Activated CD8-positive, alpha-beta memory T cell treated with anti-CD3 and anti-CD28 coated beads for 36 hours (primary cell): ENCODE measurements around the gene SOX8. TPM values are rescaled to one million over a fixed set of nuclear protein-coding genes. Genes with fewer than 3 reads are reported as not detected.

ENCODE experiments used
- CTCF ChIA-PET: fragments of 350-600 bp; sonication (Branson Sonifier 250); formaldehyde crosslinking; loops from one replicate; lab custom pipeline; 2021; ENCODE audit warnings: antibody characterized with exemption; lab: Charles Lee
- POLR2A ChIA-PET: fragments of 350-600 bp; sonication (Branson Sonifier 250); formaldehyde crosslinking; loops from one replicate; lab custom pipeline; 2021; ENCODE audit warnings: antibody characterized with exemption; lab: Charles Lee
- total RNA-seq, 2 experiments: library from RNA; stranded (reverse); gene quantifications; one replicate each; pipeline ENCODE4 v1.2.3, GENCODE V29; 2021

The SOX8 gene
- total RNA-seq, 2 experiments from 2014 or later = 0.61 to 0.63 TPM

- ChIA-PET POLR2A (interaction anchor here (0.8 kb wide), 1 partner anchor 27 kb away, joined by 3 read pairs; no protein-coding TSS in a partner anchor), CTCF (interaction anchor here (0.6 to 1.3 kb wide), 2 partner anchors 12 to 272 kb away, joined by 3 to 6 read pairs; partner anchors contain the start of gene SOX8)
These were observed 11.2 kb upstream of the SOX8 start for GRCh38 chr16:970386-970765.

- ChIA-PET CTCF (interaction anchor here (1.0 kb wide), 1 partner anchor 9 kb away, joined by 5 read pairs; no protein-coding TSS in a partner anchor), POLR2A (interaction anchor here (0.5 kb wide), 1 partner anchor 17 kb away, joined by 6 read pairs; no protein-coding TSS in a partner anchor)
These were observed 10.6 kb upstream of the SOX8 start, which contains the start of gene LMF1 for GRCh38 chr16:970766-971581. Gene LMF1 (minus strand): TSS chr16:970984. CDS start chr16:970980, 4 bp downstream.

- CTCF ChIA-PET = interaction anchor here (1.0 kb wide), 1 partner anchor 9 kb away, joined by 5 read pairs; no protein-coding TSS in a partner anchor
- POLR2A ChIA-PET = interaction anchor here (0.5 kb wide), 1 partner anchor 17 kb away, joined by 6 read pairs; no protein-coding TSS in a partner anchor
These were observed 10.0 kb upstream of the SOX8 start for GRCh38 chr16:971582-971905.

- ChIA-PET CTCF (interaction anchor here (1.0 kb wide), 1 partner anchor 8 kb away, joined by 5 read pairs; no protein-coding TSS in a partner anchor), POLR2A (no interaction called here)
These were observed 9.6 kb upstream of the SOX8 start for GRCh38 chr16:971981-972315.

GRCh38 chr16:972316-973002, 9.1 kb upstream of the SOX8 start:
- POLR2A ChIA-PET = no interaction called here
- CTCF ChIA-PET = interaction anchor here (1.0 kb wide), 1 partner anchor 8 kb away, joined by 5 read pairs; no protein-coding TSS in a partner anchor

- ChIA-PET POLR2A (no interaction called here), CTCF (no interaction called here)
These were observed 8.2 kb upstream of the SOX8 start for GRCh38 chr16:973366-973765.

GRCh38 chr16:974001-974601, 7.5 kb upstream of the SOX8 start:
- ChIA-PET CTCF (no interaction called here), POLR2A (no interaction called here)

- CTCF ChIA-PET = no interaction called here
- POLR2A ChIA-PET = no interaction called here
These were observed 6.8 kb upstream of the SOX8 start for GRCh38 chr16:974611-975261.

GRCh38 chr16:975291-975690, 6.3 kb upstream of the SOX8 start:
- ChIA-PET POLR2A (no interaction called here), CTCF (no interaction called here)

GRCh38 chr16:976389-976931, 5.1 kb upstream of the SOX8 start:
- ChIA-PET CTCF (no interaction called here), POLR2A (no interaction called here)

- ChIA-PET CTCF (no interaction called here), POLR2A (no interaction called here)
These were observed 4.4 kb upstream of the SOX8 start for GRCh38 chr16:977081-977701.

GRCh38 chr16:977896-978295, 3.7 kb upstream of the SOX8 start:
- ChIA-PET CTCF (no interaction called here), POLR2A (no interaction called here)

GRCh38 chr16:978403-978802, 3.2 kb upstream of the SOX8 start:
- CTCF ChIA-PET = interaction anchor here (1.1 kb wide), 1 partner anchor 18 kb away, joined by 3 read pairs; no protein-coding TSS in a partner anchor

GRCh38 chr16:979147-979546, 2.4 kb upstream of the SOX8 start:
- ChIA-PET CTCF (interaction anchor here (1.1 to 1.8 kb wide), 2 partner anchors 17 to 78 kb away, joined by 3 to 5 read pairs; no protein-coding TSS in a partner anchor), POLR2A (no interaction called here)

More at GRCh38 chr16:978403-978802, 3.2 kb upstream of the SOX8 start:
- POLR2A ChIA-PET = no interaction called here

GRCh38 chr16:979859-980594, 1.5 kb upstream of the SOX8 start:
- ChIA-PET POLR2A (no interaction called here), CTCF (interaction anchor here (1.4 to 1.8 kb wide), 2 partner anchors 8 to 78 kb away, joined by 5 read pairs; no protein-coding TSS in a partner anchor)

- POLR2A ChIA-PET = interaction anchor here (0.6 to 1.5 kb wide), 3 partner anchors 17 to 265 kb away, joined by 3 to 4 read pairs (median 3); no protein-coding TSS in a partner anchor
These were observed 1.0 kb upstream of the SOX8 start for GRCh38 chr16:980595-980854.

GRCh38 chr16:982145-983043, 824 bp downstream of the SOX8 start:
- CTCF ChIA-PET = interaction anchor here (1.4 to 1.8 kb wide), 4 partner anchors 13 to 75 kb away, joined by 4 to 6 read pairs (median 6); no protein-coding TSS in a partner anchor
- POLR2A ChIA-PET = interaction anchor here (0.7 to 1.7 kb wide), 2 partner anchors 18 to 173 kb away, joined by 3 to 7 read pairs; no protein-coding TSS in a partner anchor

More at GRCh38 chr16:980595-980854, 1.0 kb upstream of the SOX8 start:
- CTCF ChIA-PET = interaction anchor here (1.2 to 1.8 kb wide), 5 partner anchors 9 to 77 kb away, joined by 3 to 6 read pairs (median 5); no protein-coding TSS in a partner anchor
